GM19240 (cell line): Measurements from ENCODE around the gene CISD1.

Source experiments
- DNase-seq: peaks from one replicate; pipeline ENCODE4 v3.0.0; 2011; ENCODE audit warnings: low spot score; ENCODE audit not compliant: insufficient read length

Gene CISD1

GRCh38 chr10:58265249-58265648 is 3.7 kb upstream of the CISD1 start:
- DNase-seq = no peak

- no peak for DNase-seq
Observed at GRCh38 chr10:58266003-58266825, 2.7 kb upstream of the CISD1 start.

GRCh38 chr10:58266826-58267712 is 1.9 kb upstream of the CISD1 start:
- no peak for DNase-seq

DNA sequence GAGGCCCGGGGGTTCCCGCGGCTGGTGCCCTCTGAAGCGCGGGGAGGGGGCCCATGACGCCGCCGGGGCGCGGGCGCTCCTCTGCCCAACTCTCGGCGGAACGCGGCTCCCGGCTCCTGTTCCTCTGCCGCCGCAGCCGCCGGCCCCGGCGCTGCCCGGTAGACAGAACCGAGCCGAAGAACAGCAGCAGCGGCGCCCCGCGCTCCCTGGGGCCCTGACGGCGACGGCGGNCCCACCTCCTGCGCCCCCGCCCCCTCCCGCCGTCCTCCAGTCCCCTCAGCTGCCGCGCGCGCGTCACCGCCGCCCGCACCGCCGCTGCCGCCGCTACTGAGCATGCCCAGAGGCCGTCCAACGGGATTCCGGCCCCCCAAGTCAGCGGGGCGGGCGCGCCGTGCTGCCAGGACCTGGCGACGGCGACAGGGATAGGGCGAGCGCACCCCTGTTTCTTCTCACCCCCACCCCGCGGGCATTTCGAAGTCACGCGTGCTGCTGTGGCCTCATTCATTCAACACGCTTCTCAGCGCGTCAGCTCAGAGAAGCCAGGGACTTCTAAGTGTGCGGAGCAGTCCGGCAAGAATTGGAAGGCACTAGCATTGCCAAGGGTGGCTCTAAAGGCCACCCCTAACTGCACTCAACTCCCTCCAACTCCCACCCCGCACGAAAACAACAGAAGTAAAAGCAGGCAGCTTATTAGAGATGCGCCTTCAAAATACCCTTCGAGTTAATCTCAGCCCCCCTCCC is 1.1 kb upstream of the CISD1 start, which contains the start of gene IPMK:
Gene IPMK, minus strand, starts transcription at position 182 of the 741 bp plus-strand sequence. CDS start 283 bp downstream, outside the sequence.
- DNase-seq = peak; percentile 7

DNA sequence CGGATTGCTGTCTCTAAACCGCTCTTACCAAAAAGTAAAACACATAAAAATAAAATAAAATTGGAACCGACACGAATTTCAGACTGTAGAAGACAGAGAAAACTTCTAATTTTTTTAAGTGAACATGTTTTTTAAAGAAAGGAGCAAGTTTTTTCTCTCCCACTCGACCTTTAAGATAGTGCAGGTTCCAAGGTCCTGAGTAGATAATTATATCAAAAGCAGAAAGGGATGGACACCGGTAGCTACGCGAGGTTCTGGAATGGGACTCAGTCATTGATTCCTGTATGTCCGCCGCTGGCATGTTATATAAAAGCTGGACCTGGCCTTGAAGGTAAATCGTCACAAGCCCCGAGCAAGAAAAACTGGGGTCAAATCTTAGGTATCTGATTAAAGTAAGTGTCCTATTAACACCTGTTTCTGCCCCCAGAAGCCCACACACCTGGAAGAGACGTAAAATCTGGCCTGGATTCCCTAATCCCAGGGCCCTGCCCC is 462 bp upstream of the CISD1 start:
- no peak for DNase-seq

DNA sequence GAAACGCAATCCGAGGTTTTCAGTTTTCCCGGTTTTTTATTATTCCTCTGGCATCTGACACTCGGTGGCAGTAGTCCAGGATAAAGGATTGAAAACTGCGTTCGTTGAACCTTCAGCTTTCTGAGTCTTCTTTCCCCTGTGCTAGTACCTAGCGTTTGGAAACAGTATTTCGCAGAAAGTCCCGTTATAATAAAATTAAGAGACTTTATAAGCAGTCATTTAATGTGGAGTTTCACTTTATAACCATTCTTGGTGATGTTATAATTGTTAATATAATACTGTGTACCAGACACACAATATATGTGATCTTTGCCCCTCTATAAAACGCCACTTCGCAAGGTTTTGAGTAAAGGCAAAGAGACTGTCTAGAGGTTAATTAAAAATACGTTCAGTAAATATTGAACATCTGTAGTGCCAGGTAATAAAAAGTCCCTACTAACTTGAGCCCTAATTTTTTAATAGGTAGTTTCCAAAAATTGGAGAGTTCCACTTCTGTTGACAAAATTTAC is 874 bp downstream of the CISD1 start:
- DNase-seq = no peak

DNA sequence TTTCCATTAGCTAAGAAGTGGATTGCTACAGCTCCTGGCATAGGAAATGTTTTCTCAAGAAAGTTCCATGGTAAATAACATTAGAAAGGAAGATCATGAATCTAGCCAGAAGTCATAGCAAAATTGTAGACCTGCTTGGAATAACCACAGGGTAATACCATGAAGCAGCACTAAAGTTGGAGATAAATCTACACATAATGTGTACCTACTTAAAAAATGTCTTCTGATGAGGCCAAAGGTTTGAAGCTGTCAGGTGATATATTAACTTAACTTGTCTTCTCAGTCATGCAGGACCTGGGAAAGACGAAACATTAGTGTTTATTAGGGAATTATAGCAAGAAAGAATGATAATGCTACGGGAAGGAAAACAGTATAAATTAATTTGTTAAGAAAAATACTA is 6.3 kb downstream of the CISD1 start:
- no peak for DNase-seq

GRCh38 chr10:58275908-58276307 is 6.9 kb downstream of the CISD1 start:
- no peak for DNase-seq

GRCh38 chr10:58278274-58278961 is 9.5 kb downstream of the CISD1 start:
- DNase-seq = no peak

GRCh38 chr10:58278962-58279307 is 10.0 kb downstream of the CISD1 start:
- no peak for DNase-seq

- DNase-seq = no peak
Observed at GRCh38 chr10:58280477-58280876, 11.5 kb downstream of the CISD1 start.

DNA sequence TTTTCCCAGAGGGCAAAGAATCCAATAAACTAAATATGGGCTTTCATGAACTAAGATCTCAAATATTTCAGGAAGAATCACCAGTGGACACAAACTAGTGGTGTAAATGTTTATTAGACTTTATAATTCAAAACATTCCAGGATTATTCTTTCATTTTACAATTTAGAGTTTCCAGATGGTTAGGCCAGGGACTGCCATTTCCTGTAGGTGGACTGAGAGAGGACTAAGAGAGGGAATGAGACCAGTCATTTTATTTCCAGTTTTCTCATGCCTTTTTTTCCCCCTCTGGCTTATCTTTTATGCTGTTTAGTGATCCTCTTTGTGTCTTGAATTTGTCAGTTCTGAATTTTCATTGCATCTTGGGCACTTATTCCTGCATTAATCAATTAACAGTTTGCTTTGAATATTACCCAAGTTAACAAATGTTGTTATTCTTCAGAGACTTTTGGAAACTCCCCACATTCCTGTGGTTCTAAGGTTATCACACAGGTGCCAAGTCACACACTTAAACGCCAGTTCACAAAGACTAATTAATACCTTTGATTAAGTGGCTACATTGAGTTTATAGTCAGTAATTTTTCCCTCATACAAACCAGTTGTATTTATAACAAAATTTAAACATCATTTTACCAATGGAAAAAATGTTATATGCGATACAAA is 12.3 kb downstream of the CISD1 start:
- DNase-seq = no peak

- DNase-seq = peak; percentile 6
Observed at GRCh38 chr10:58282615-58283014, 13.7 kb downstream of the CISD1 start.

GRCh38 chr10:58291538-58292174 is 22.7 kb downstream of the CISD1 start:
- DNase-seq = no peak

GRCh38 chr10:58293989-58294388 is 25.0 kb downstream of the CISD1 start:
- DNase-seq = no peak

GRCh38 chr10:58299580-58299979 is 30.6 kb downstream of the CISD1 start:
- DNase-seq = peak; percentile 15

GRCh38 chr10:58300676-58301075 is 31.7 kb downstream of the CISD1 start:
- DNase-seq = no peak

GRCh38 chr10:58302254-58302653 is 33.3 kb downstream of the CISD1 start:
- DNase-seq = no peak

DNA sequence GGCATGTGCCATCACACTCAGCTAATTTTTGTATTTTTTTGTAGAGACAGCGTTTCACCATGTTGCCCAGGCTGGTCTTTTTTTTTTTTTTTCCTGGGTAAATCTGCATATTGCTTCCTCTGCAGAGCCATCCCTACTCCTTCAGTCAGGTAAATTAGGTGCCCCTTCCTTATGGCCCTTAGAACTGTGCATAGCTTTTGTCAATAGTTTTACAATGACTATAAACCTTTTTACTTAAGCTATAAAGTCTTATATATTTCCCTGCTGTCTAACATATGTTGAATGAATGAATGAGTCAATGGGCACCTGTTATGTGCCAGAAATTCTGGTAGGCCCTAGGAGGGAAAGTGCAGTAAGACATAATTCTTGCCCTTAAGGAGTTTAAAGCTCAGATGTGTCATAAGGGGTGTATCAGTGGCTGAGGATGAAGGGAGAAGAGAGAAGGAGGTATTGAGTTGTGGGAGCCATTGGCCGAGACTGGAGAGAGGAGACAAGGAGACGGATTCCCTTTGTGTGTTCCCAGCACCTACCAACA is 35.2 kb downstream of the CISD1 start:
- no peak for DNase-seq
